ENCODE measurements around the gene GID4. TPM values are rescaled to one million over a fixed set of nuclear protein-coding genes. Genes with fewer than 3 reads are reported as not detected.

GID4 gene
- total RNA-seq, 2 experiments from 2014 or later = 3.4 to 3.7 TPM

GRCh38 chr17:18021372-18021771 is 17.8 kb upstream of the GID4 start:
- POLR2A ChIA-PET = no interaction called here

GRCh38 chr17:18025241-18025944 is 13.8 kb upstream of the GID4 start:
- peak; percentile 44 for ATAC-seq (ENCODE audit: poor library complexity)
- peaks cover 43% of the 10 kb centered on the region for H3K36me3 Mint-ChIP-seq (ENCODE audit: low read depth)
- TF ChIP-seq CTCF (IDR thresholded peaks at IDR 0.05) = no peak
- Histone ChIP-seq H3K27ac (ENCODE audit: low read depth in 1 of 2, low read length in 2 of 2) (no peak overlapping the region), H3K4me1 (ENCODE audit: insufficient read depth, low read length) (peaks cover 8% of the 10 kb centered on the region), H3K36me3 (ENCODE audit: insufficient read depth, low read length) (peaks cover 34% of the 10 kb centered on the region), H3K4me3 (ENCODE audit: low read length) (no peak overlapping the region), H3K9me3 (ENCODE audit: control insufficient read depth in 1 of 2, insufficient read depth in 1 of 2, low read length in 2 of 2) (no peaks in the 10 kb centered on the region), H3K27me3 (ENCODE audit: control insufficient read depth in 1 of 2, insufficient read depth in 2 of 2, low read length in 2 of 2) (no peaks in the 10 kb centered on the region)
- H3K4me1 Mint-ChIP-seq (ENCODE audit: low read depth) = no peaks in the 10 kb centered on the region
- intact Hi-C loops (cut with DNase I, micrococcal nuclease) = no loop called here
- no peak overlapping the region for H3K4me3 Mint-ChIP-seq
- peak in 3 of 14 experiments; percentile 24 to 66 (median 49) for DNase-seq
- no peaks in the 10 kb centered on the region for H3K9me3 Mint-ChIP-seq
- no peaks in the 10 kb centered on the region for H3K27me3 Mint-ChIP-seq
- no peak overlapping the region for H3K27ac Mint-ChIP-seq
- ChIA-PET POLR2A (no interaction called here), CTCF (interaction anchor here (2.4 kb wide), 1 partner anchor 8 kb away, joined by 8 read pairs; no protein-coding TSS in a partner anchor)

More at GRCh38 chr17:18021372-18021771, 17.8 kb upstream of the GID4 start:
- Histone ChIP-seq H3K27me3 (ENCODE audit: control insufficient read depth in 1 of 2, insufficient read depth in 2 of 2, low read length in 2 of 2) (no peaks in the 10 kb centered on the region), H3K9me3 (ENCODE audit: control insufficient read depth in 1 of 2, insufficient read depth in 1 of 2, low read length in 2 of 2) (no peaks in the 10 kb centered on the region), H3K4me1 (ENCODE audit: insufficient read depth, low read length) (peaks cover 8% of the 10 kb centered on the region), H3K36me3 (ENCODE audit: insufficient read depth, low read length) (peaks cover 31% of the 10 kb centered on the region), H3K4me3 (ENCODE audit: low read length) (no peak overlapping the region), H3K27ac (ENCODE audit: low read depth in 1 of 2, low read length in 2 of 2) (no peak overlapping the region)
- Mint-ChIP-seq H3K36me3 (ENCODE audit: low read depth) (peaks cover 50% of the 10 kb centered on the region), H3K9me3 (no peaks in the 10 kb centered on the region), H3K4me1 (ENCODE audit: low read depth) (no peaks in the 10 kb centered on the region), H3K27me3 (no peaks in the 10 kb centered on the region), H3K27ac (no peak overlapping the region), H3K4me3 (no peak overlapping the region)
- DNase-seq = no peak
- intact Hi-C loops (cut with DNase I, micrococcal nuclease) = no loop called here
- no peak for TF ChIP-seq CTCF (IDR thresholded peaks at IDR 0.05)
- no peak for ATAC-seq (ENCODE audit: poor library complexity)
- CTCF ChIA-PET = no interaction called here

- DNase-seq = peak in 4 of 14 experiments; percentile 4 to 67 (median 47)
- no peak for TF ChIP-seq CTCF (IDR thresholded peaks at IDR 0.05)
- Mint-ChIP-seq H3K4me3 (no peak overlapping the region), H3K27me3 (no peaks in the 10 kb centered on the region), H3K36me3 (ENCODE audit: low read depth) (peaks cover 43% of the 10 kb centered on the region), H3K9me3 (no peaks in the 10 kb centered on the region), H3K27ac (no peak overlapping the region), H3K4me1 (ENCODE audit: low read depth) (no peaks in the 10 kb centered on the region)
- intact Hi-C loops (cut with DNase I, micrococcal nuclease) = no loop called here
- Histone ChIP-seq H3K36me3 (ENCODE audit: insufficient read depth, low read length) (peaks cover 29% of the 10 kb centered on the region), H3K9me3 (ENCODE audit: control insufficient read depth in 1 of 2, insufficient read depth in 1 of 2, low read length in 2 of 2) (no peaks in the 10 kb centered on the region), H3K27me3 (ENCODE audit: control insufficient read depth in 1 of 2, insufficient read depth in 2 of 2, low read length in 2 of 2) (no peaks in the 10 kb centered on the region), H3K4me3 (ENCODE audit: low read length) (no peak overlapping the region), H3K27ac (ENCODE audit: low read depth in 1 of 2, low read length in 2 of 2) (no peak overlapping the region), H3K4me1 (ENCODE audit: insufficient read depth, low read length) (peaks cover 8% of the 10 kb centered on the region)
- CTCF ChIA-PET = interaction anchor here (0.7 to 2.4 kb wide), 2 partner anchors 7 to 54 kb away, joined by 3 to 8 read pairs; partner anchors contain the start of gene TOM1L2
- peak; percentile 78 for ATAC-seq (ENCODE audit: poor library complexity)
- POLR2A ChIA-PET = no interaction called here
These were observed 13.0 kb upstream of the GID4 start for GRCh38 chr17:18025945-18026776.

All from CD4-positive, alpha-beta T cell (primary cell).